BE2C (cell line): ENCODE measurements around the gene NANOS2.
A peak's percentile ranks its signal among the peaks of the same experiment; 100 is the strongest.

ENCODE experiments used
- DNase-seq: peaks from one replicate; pipeline ENCODE4 v3.0.0-alpha.2; 2020
- H3K27me3 ChIP-seq: fragments of 250-450 bp; sonication (Bioruptor Pico); 2 replicates; pipeline ENCODE4 v1.5.1; 2020; ENCODE audit warnings: mild to moderate bottlenecking
- H3K36me3 ChIP-seq: fragments of 250-450 bp; sonication (Bioruptor Pico); 2 replicates; pipeline ENCODE4 v1.5.1; 2020; ENCODE audit warnings: mild to moderate bottlenecking
- H3K4me1 ChIP-seq: fragments of 250-450 bp; sonication (Bioruptor Pico); 2 replicates; pipeline ENCODE4 v1.5.1; 2020
- H3K4me3 ChIP-seq: 2 replicates; pipeline ENCODE4 v1.5.1; 2011; ENCODE audit warnings: low read depth, low read length
- H3K9me3 ChIP-seq: fragments of 250-450 bp; sonication (Bioruptor Pico); 2 replicates; pipeline ENCODE4 v1.5.1; 2020
- CTCF ChIP-seq: IDR thresholded peaks from 2 replicates; pipeline ENCODE4 v1.5.1; 2012; ENCODE audit warnings: mild to moderate bottlenecking, low read depth, low read length

The NANOS2 gene

GRCh38 chr19:45958320-45958719 lies 43.7 kb upstream of the NANOS2 start:
- H3K9me3 ChIP-seq: no peaks in the 10 kb centered on the region
- no peak for DNase-seq

GRCh38 chr19:45955905-45956608 lies 41.5 kb upstream of the NANOS2 start:
- Histone ChIP-seq H3K4me3 (no peak overlapping the region), H3K36me3 (peaks cover 8% of the 10 kb centered on the region), H3K27me3 (no peaks in the 10 kb centered on the region), H3K9me3 (no peaks in the 10 kb centered on the region), H3K4me1 (peaks cover 19% of the 10 kb centered on the region)
- no peak for TF ChIP-seq CTCF
- DNase-seq: peak; percentile 40

More at GRCh38 chr19:45958320-45958719, 43.7 kb upstream of the NANOS2 start:
- Histone ChIP-seq H3K27me3 (no peaks in the 10 kb centered on the region), H3K4me1 (peaks cover 16% of the 10 kb centered on the region), H3K36me3 (peaks cover 3% of the 10 kb centered on the region; the same call in 1 of the 2 replicates), H3K4me3 (no peak overlapping the region)
- TF ChIP-seq CTCF: no peak

DNA sequence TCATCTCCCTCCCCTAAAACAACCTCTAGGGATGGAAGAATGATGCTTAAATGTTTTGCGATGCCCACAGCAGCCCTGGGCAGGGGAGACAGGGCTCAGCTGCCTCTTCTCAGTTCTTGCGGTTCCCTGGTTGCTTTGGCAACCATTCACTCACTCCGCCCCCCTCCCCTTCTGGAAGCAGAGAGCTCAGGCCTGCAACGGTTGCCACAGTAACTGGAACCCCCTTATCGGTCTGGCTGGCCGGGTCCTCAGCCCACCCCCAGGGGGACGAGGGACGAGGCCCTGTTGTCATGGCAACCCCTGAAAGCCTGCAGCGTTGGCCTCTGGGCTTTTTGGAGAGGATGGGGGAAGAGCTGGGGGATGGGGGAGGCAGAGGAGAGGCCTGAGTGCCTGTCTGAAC lies 39.6 kb upstream of the NANOS2 start:
- H3K4me3 ChIP-seq: peak overlapping the region; percentile 19
- H3K4me1 ChIP-seq: peaks cover 19% of the 10 kb centered on the region
- H3K27me3 ChIP-seq: no peaks in the 10 kb centered on the region
- H3K36me3 ChIP-seq: peaks cover 8% of the 10 kb centered on the region
- no peak for TF ChIP-seq CTCF
- H3K9me3 ChIP-seq: no peaks in the 10 kb centered on the region
- DNase-seq: peak; percentile 85

DNA sequence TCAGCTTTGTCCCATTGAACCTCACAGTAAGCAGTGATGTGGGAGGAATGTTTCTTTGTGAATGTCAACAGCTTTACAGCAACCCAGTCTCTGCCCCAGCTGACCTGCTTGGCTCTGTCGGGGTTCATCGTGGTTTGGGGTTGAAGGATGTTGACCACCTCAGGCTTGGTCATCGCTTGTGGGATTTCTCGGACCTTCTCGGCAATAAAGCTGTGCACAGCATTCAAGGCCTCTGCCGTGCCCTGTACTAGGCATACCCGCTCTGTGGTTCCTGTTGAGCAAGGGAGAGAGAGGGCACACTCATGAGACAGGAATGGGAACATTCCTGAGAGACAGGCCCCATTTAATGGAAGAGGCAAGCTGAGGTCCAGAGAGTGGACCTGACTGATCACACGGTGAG lies 39.1 kb upstream of the NANOS2 start:
- Histone ChIP-seq H3K4me3 (peak overlapping the region; percentile 19), H3K9me3 (no peaks in the 10 kb centered on the region), H3K4me1 (peaks cover 19% of the 10 kb centered on the region), H3K36me3 (peaks cover 8% of the 10 kb centered on the region), H3K27me3 (no peaks in the 10 kb centered on the region)
- DNase-seq: no peak
- TF ChIP-seq CTCF: no peak

GRCh38 chr19:45952686-45953505 lies 38.3 kb upstream of the NANOS2 start:
- no peak for DNase-seq

More at GRCh38 chr19:45952686-45953505, 38.3 kb upstream of the NANOS2 start:
- H3K4me1 ChIP-seq: peaks cover 19% of the 10 kb centered on the region
- no peak for TF ChIP-seq CTCF
- H3K27me3 ChIP-seq: no peaks in the 10 kb centered on the region
- no peak overlapping the region for H3K4me3 ChIP-seq
- H3K9me3 ChIP-seq: no peaks in the 10 kb centered on the region
- H3K36me3 ChIP-seq: peaks cover 8% of the 10 kb centered on the region
